Measurements from ENCODE around the gene AK9.

The AK9 gene

DNA sequence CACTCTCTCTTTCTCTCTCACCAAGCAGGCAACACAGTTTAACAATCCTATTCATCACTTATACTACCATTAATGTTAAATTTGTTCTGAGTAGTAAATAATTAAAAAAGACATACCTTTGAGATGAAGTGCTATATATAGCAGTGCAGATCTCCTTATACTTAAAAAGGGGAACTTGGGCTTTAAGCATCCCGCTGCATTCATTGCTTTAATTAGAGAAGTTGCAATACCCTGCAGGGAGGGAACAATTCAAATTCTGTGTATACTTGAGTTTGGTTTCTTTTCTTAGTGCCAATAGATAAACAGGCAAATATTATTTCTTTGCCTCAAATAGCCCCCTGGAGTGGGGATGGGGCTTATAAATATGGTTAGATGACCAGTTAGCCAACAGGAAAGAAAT lies 197.1 kb downstream of the AK9 start:
- DNase-seq (ENCODE audit: low read depth, low spot score), result no peak
- no peak overlapping the region for H3K4me3 ChIP-seq (ENCODE audit: low read length)

DNA sequence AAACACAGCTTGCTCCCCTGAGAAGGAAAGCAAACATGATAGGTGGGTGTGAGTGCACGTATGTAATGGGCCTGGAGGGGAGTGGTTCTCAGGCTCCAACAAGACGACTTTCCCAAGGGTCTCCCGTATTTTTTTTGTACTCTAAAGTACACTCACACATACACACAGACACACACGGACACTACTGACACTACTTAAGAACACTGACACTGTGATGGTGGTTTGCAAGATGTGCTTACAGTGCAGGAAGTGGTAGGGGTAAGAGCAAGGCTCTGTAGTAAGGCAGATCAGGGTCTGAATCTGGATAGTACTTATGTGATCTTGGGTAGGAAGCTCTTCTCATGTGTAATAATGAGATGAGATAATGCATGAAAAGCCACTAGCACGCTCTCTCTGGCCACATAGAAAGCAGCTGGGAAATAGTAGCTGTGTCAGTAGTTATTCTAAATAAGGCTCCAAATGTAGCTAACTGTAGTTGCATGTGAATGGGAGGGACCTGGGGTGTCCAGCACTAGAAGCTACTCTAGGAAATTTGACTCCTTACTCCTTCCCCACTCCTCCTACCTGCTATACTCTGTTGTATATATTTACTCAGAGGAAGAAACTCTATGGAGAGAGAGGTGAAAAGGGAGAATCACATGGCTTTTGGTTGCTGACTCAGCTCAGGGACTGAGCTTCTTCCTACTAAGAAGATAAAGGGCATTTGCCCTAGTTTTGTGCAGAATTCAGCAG lies 199.6 kb downstream of the AK9 start:
- DNase-seq (ENCODE audit: low read depth, low spot score), result peak; percentile 93
- H3K4me3 ChIP-seq (ENCODE audit: low read length), result no peak overlapping the region; the same call in 1 of the 2 replicates

DNA sequence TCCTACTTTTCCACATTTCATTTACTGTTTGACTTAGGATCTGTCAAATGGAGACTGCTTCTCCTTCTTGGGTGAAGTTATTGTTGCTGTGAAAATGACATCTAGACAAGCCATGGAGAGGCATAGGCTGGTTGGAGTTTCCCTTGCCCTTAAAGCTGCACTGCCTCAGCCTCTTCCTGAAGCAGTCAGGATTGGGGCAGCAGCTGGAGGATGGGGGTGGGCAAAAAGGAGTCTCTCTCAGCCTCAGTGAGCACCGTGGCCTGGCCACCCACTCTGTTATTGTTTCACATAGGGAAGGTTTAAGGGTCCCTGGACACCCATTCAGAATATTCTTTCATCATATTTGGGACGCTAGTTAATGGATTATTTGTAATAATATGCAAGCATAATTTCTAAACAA lies 200.3 kb downstream of the AK9 start:
- DNase-seq (ENCODE audit: low read depth, low spot score), result no peak
- H3K4me3 ChIP-seq (ENCODE audit: low read length), result no peak overlapping the region

DNA sequence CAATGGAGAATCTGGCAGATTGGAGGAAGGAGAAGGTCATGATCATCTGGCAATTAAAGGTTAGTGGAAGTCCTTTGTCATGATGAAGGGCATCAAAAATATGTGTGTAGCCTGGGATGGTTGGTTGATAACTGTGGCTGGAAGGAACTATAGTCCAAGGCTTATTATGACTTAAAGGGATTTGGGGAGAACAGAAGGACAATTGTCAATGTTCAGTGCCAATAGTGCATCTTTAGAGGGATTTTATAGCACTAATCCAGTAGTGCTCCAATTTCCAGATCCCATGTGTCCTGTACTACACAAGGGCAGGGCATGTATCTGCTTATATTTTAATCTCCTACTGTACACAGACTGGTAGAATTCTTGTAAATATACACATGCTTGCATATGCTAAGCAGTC lies 203.0 kb downstream of the AK9 start:
- H3K4me3 ChIP-seq (ENCODE audit: low read length), result no peak overlapping the region
- no peak for DNase-seq (ENCODE audit: low read depth, low spot score)

DNA sequence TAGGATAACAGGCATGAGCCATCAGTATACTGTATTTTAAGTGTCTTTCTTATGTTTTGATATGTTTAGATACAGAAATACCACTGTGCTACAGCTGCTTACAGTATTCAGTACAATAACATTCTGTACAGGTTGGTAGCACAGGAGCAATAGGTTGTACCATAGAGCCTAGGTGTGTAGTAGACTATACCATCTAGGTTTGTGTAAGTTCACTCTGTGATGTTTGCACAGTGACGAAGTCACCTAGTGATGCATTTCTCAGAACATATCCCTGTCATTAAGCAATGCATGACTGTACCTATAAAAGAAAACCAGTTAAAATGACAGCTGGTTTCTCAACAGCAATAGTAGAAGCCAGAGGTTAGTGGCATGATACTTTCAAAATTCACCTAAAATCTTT lies 204.9 kb downstream of the AK9 start:
- no peak overlapping the region for H3K4me3 ChIP-seq (ENCODE audit: low read length)
- no peak for DNase-seq (ENCODE audit: low read depth, low spot score)

DNA sequence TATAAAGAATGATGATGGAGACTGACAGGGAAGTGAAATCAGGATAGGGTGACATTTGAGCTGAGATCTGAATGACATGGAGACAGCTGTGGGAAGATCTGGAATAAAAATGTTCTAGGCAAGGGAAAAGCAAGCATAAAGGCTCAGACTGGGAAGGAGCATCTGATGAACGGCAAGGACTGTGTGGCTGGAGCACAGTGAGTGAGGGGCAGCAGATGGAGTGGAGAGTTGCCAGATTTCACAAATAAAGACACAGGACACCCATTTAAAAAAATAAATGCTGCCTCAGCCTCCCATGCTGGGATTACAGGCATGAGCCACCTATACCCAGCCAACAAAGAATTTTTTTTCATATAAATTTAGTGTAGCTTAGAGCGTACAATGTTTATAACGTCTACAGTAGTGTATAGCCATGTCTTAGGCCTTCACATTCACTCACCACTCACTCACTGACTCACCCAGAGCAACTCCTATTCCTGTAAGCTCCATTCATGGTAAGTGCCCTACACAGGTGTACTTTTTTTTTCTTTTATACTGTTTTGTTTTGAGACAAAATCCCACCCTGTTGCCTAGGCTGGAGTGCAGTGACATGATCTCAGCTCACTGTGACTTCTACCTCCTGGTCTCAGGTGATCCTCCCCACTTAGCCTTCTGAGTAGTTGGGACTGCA lies 205.6 kb downstream of the AK9 start:
- no peak for DNase-seq (ENCODE audit: low read depth, low spot score)
- no peak overlapping the region for H3K4me3 ChIP-seq (ENCODE audit: low read length)

DNA sequence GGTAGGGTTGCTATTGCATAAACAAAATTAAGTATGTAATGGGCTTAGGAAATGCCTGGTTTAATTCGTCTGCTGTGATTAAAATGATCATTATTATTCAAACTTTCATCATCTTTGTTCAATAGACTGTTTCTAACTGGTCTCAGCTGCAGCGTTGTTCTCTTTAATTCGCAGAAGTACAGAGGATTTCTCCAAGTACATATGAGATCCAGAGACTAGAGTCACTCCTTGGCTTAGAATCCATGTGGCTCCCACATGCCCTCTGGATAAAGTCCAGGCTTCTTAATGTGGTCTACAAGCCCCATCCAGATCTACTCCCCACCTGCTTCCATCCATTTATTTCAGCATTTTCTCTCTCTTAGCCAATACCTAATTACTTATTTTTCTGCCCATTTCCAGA lies 206.9 kb downstream of the AK9 start:
- DNase-seq (ENCODE audit: low read depth, low spot score), result no peak
- H3K4me3 ChIP-seq (ENCODE audit: low read length), result peak overlapping the region; percentile 60

DNA sequence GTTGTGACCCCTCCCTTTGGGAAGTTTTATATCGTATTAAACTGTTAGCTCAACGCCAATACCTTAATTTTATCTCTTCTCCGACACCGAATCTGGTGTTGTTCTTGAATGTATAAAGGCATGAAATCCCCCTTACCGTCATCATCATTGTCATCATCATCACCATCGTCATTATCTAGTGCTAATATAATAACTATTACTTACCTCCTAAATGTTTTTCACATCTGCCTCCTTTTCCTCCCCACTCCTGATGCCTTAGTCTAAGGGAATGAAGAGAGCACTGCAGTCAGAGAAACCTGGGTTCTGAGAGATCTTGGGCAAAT lies 207.3 kb downstream of the AK9 start:
- H3K4me3 ChIP-seq (ENCODE audit: low read length), result peak overlapping the region; percentile 60
- DNase-seq (ENCODE audit: low read depth, low spot score), result no peak

DNA sequence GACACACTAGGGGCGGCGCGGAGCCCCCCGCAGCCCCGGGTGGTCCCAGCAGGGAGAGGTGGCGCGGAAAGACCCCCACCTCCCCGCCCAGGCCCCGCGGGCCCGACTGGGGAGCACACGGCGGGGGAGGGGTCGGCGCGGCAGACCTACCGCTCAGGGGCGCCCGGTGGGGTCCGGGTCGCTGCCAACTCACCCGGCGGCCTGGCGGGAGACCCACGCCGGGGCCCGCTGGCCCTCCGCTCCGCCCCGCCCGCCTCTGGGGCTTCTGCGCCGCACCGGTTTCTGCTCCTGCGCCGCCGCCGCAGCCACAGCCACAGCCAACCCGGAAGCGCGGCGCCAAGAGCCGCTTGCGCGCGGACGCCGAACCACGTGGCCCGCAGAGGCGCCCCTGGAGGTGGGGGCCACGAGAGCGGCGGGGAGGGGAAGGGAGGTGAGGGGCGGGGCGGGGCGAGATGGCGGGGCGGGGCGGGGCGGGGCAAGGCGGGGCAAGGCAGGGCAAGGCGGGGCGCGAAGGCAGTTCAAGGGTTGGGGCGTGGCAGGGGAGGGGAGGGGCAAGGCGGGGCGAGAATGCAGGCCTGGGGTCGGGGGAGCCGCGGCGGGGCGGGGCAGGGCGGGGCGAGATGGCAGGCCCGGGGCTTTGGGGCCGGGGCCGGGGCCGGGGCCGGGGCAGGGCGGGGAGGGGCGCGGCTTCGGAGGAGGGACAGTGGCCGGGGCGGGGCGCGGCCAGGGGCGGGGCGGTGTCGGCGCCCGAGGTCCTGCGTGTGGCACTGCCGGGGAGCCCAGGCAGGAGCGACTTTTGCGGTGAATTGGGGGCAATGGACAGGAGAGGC lies 207.9 kb downstream of the AK9 start, which contains the start of gene ZBTB24:
ZBTB24 (minus strand) TSS at position 315 of the 830 bp plus-strand sequence. CDS start 1,193 bp downstream, outside the sequence.
- peak; percentile 79 for DNase-seq (ENCODE audit: low read depth, low spot score)

DNA sequence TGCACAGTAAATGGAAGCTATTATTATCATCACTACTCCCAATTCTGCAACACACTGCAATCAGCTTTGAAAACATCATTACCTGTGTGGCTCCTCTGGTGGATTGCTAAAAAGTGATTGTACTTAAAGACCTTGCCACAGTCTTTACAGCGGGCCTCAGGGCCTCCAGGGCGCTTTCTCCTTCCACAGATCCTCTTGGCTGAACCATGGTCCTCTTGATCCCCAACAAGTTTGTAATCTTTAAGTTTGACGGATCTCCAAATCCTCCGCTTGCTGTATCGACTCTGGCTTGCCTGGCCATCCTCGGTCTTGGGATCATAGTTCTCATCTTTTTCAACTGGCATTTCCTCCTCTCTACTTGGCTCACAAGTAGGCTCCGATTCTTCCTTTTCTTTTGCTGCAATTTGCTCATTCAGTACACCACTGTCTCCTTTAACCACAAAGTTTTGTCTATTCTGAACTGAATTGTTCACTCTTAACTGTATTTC lies 210.0 kb downstream of the AK9 start:
- no peak overlapping the region for H3K4me3 ChIP-seq (ENCODE audit: low read length)

More for the DNA sequence above, 207.9 kb downstream of the AK9 start, which contains the start of gene ZBTB24:
- peak within 1 kb of the TSS; percentile 93 for H3K4me3 ChIP-seq (ENCODE audit: low read length)

DNA sequence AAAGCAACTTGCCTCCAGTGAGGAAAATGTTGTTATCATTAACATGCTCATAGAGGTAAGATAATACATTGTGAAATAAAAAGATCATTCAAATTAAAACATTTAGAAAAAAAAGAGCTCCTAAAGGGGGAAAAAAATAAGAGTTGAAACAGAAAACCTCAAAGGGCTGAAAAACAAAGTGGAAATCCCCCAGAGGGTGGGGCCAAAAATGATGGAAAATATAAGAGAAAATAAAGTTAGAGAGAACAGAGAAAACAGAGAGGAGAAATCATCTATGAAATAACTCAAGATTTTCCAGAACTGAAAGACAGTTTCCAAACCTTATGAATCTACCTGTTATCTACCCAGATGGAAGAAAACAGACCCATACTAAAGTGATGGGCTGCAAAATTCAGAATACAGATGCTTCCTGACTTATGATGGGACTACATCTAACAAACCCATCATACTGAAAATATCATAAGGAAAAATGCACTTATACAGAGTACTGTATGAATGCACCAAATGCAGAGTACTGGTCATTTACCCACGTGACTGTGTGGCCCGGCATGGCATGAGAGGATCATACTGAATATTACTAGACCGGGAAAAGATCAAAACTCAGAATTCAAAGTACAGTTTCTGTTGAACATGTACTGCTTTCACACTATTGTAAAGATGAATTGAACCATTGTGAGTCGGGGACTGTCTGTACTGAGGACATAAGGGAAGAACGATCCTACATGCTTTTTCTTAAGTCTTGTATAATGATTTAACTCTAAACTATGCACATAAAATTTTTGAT lies 212.0 kb downstream of the AK9 start:
- H3K4me3 ChIP-seq (ENCODE audit: low read length), result no peak overlapping the region
- no peak for DNase-seq (ENCODE audit: low read depth, low spot score)

More for the DNA sequence above, 210.0 kb downstream of the AK9 start:
- no peak for DNase-seq (ENCODE audit: low read depth, low spot score)

DNA sequence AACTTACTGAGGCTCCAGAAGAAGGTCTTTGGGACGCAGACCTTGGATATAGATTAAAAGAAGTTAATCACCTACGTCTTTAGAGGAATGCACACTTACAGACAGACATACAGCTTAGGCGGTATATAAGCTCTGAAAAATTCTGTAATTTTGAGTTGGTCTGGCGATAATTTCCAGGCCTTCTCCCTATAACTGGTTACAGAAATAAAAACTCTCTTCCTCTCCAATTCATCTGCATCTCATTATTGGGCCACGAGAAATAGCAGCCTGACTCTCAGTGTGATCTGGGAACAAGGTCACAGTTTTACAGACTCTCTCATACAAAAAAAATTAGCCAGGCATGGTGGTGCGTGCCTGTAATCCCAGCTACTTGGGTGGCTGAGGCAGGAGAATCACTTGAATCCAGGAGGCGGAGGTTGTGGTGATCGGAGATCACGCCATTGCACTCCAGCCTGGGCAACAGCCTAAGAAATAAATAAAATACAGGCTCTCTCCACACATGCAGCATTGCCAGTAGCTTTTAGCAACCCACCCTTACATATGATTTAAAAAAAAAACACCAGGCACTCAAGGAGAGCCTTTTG lies 212.7 kb downstream of the AK9 start:
- no peak overlapping the region for H3K4me3 ChIP-seq (ENCODE audit: low read length)
- DNase-seq (ENCODE audit: low read depth, low spot score), result no peak

DNA sequence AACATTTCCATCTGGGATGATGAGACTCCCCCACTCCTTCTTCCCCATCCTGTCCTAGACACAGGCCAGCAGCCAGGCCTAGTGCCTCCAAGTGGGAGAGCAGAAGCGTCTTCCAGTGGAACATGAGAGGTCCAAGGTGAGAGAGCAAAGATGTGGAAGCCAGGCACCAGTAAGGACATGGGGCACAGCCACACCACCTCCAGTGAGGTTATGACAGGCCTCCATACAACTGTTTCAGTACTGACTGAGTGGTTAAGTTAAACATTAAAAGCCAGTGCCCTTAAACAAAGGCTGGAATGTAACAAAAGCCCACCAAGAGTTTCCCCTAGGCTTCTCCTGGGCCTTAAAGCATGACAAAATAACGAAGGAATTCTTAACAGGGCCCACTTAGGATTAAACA lies 213.3 kb downstream of the AK9 start:
- H3K4me3 ChIP-seq (ENCODE audit: low read length), result no peak overlapping the region
- no peak for DNase-seq (ENCODE audit: low read depth, low spot score)

DNA sequence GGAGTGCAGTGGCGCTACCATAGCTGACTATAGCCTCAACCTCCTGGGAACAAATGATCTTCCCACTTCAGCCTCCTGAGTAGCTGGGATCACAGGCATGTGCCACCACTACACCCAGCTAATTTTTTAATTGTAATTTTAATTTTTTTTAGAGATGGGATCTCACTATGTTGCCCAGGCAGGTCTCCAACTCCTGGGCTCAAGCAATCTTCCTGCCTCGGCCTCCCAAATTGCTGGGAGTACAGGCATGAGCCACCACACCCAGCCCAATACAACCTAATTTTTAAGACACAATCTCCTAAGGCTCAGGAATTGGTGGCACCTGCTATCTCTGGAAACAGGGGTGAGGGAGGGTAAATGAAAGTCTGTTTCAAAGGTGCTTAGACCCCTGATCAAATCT lies 213.8 kb downstream of the AK9 start:
- H3K4me3 ChIP-seq (ENCODE audit: low read length), result no peak overlapping the region
- no peak for DNase-seq (ENCODE audit: low read depth, low spot score)

DNA sequence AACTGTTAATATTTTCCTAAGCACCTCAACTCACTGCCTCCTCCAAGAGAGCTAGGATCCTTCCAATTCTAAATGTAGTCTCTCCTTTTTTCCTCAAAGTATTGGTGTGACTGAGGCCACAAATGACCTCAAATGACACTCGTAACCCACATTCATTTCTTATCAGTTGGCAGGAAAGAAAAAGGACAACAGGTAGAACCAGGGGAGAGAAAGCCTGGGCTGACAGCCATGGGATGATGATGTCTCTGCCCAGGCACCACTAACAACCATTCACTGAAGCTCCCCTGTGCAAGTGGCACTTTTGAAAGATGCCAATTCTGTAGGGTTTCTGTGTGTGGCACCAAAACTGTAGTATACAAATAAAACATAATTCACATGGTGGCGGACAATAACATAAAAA lies 215.4 kb downstream of the AK9 start:
- no peak overlapping the region for H3K4me3 ChIP-seq (ENCODE audit: low read length)
- DNase-seq (ENCODE audit: low read depth, low spot score), result no peak

DNA sequence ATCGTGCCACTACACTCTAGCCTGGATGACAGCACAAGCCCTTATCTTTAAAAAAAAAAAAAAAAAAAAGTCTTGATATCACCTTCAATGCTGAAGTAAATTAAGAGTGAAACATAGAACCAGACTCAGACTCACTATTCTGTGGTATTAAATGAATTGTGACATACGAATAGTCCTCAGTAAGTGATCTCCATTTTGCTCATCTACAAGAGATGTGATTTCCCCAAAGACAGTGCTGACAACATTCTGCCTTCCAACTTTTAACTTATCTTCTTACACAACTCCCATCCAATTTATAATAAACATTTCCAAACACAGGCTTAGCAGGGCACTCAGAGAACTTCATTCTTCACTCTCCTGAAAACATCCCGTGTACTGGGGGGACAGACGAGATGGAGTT lies 216.0 kb downstream of the AK9 start:
- no peak for DNase-seq (ENCODE audit: low read depth, low spot score)
- H3K4me3 ChIP-seq (ENCODE audit: low read length), result no peak overlapping the region

DNA sequence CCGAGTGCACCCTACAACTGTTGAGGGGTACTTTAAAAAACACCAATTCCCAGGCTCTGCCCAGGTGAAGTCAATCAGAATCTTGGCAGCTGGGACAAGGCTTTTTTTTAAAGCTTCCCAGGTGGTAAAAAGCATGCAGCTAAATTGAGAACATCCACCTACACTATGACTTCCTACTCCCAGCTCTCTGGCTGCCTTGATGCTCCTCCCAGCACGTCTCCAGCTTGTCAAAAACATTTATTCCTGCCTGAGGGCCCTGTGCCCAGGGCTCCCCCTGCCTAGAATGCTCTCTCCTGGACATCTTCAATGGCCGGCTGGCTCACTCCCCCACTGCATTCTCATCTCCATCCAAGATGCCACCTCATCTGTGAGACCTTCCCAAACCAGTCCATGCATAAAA lies 217.9 kb downstream of the AK9 start:
- no peak for DNase-seq (ENCODE audit: low read depth, low spot score)
- no peak overlapping the region for H3K4me3 ChIP-seq (ENCODE audit: low read length)

DNA sequence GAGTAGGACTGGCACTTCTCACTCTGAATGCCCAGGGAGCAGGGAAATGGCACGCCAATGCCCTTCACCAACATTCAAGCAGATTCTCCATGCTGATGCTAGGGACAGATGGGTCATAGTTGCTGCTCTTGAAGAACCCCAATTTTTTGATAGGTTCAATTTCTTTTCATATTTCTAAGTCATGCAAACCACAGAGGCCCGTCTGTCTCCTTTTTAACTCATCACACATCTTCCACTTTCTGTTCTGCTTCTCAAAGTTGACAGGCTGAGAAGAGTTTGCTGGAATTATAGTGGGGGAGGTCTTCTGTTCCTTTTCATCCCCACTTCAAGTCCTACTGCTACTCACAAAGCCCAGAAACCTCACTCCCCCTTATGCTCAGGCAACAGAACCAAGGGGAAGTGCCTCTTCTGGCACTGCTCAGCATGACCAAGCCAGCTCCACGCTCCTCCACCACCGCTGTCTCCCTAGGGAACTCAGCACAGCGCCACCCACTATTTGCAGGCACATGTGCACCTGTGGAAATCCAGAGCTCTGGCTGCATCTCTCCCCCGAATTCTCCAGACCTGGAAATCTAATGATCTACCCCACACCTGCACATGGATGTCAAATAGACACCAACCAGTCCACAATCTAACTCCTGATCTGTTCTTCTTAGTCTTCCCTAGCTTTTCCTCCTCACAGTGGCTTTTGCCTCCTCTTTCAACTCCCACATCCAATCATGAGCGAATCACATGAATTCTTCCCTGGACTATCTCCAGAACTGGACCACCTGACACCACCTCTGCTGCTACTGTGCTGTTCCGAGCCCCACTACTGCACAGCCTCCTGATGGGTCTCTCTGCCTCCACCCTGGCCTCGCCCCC lies 218.6 kb downstream of the AK9 start:
- no peak for DNase-seq (ENCODE audit: low read depth, low spot score)
- H3K4me3 ChIP-seq (ENCODE audit: low read length), result no peak overlapping the region
